GM12873 (cell line): Measurements from ENCODE around the gene UCHL3.

Source experiments
- TF ChIP-seq, protein P1 (sequence below): IDR thresholded peaks from 2 replicates; pipeline ENCODE4 v1.5.1; 2012; ENCODE audit warnings: low read depth, mild to moderate bottlenecking, moderate library complexity, low read length, control low read depth; ENCODE audit not compliant: insufficient read depth; ENCODE audit errors: missing control alignments

The UCHL3 gene

GRCh38 chr13:75512253-75512652 lies 37.3 kb upstream of the UCHL3 start:
- TF ChIP-seq, protein P1, sequence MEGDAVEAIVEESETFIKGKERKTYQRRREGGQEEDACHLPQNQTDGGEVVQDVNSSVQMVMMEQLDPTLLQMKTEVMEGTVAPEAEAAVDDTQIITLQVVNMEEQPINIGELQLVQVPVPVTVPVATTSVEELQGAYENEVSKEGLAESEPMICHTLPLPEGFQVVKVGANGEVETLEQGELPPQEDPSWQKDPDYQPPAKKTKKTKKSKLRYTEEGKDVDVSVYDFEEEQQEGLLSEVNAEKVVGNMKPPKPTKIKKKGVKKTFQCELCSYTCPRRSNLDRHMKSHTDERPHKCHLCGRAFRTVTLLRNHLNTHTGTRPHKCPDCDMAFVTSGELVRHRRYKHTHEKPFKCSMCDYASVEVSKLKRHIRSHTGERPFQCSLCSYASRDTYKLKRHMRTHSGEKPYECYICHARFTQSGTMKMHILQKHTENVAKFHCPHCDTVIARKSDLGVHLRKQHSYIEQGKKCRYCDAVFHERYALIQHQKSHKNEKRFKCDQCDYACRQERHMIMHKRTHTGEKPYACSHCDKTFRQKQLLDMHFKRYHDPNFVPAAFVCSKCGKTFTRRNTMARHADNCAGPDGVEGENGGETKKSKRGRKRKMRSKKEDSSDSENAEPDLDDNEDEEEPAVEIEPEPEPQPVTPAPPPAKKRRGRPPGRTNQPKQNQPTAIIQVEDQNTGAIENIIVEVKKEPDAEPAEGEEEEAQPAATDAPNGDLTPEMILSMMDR = no peak

DNA sequence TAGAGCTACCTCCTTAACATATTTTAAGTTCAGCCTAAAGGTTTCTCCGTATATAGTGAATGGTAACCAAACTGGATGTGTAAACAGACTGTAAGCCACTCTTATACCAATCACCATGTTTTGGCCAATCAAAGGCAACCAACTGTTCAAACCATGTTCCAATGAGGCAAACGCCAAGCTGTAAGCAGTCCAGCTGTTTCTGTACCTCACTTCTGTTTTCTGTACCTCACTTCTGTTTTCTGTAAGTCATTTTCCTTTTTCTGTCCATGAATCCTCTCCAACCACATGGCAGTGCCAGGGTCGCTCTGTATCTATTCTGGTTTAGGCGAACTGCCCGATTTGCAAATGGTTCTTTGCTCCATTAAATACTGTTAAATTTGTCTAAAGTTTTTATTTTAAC lies 36.3 kb upstream of the UCHL3 start:
- TF ChIP-seq, protein P1 = no peak

DNA sequence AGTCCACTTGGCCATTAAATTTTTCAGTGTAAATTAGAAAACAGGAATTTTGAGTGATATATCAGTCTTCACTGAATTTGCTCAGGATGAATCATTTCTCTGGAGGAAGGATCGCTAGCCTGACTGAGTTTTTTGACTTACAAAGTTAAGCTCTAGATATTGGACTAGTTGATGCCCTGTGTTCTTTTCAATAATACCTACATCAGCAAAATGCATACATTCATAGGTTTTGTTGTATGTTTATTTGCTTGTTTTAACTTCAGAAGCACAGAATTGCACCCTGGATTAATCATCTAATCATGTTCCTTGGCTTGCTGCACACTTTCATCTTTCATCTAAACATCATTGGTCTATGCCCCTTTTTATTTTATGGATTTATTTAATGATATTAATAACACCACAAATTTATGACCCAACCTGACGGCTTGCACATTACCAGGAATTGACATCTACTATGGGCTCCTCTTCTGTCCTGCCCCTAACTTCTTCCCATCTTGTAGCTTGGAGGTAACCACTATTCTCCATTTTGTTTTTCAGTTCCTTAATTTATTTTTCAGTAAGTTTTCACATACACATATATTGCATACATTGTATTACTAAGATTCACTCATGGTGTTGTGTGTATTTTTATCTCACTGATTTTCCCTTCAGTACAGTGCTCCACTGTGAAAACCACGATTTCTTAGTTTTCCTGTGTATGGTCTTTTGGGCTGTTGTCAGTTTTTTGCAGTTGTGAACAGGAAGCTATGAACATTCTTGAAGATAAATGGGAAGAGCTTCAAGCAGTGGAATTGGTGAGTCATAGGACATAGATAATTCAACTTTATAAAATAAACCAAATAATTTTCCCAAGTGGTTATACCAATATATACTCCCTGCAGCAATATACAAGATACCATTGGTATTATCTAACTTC lies 35.3 kb upstream of the UCHL3 start:
- TF ChIP-seq, protein P1 = no peak

GRCh38 chr13:75518439-75519088 lies 31.0 kb upstream of the UCHL3 start:
- TF ChIP-seq, protein P1 = no peak

- TF ChIP-seq, protein P1 = no peak
These were observed 27.6 kb upstream of the UCHL3 start for GRCh38 chr13:75521956-75522355.

GRCh38 chr13:75530549-75530961 lies 19.0 kb upstream of the UCHL3 start:
- TF ChIP-seq, protein P1 = no peak

- TF ChIP-seq, protein P1 = no peak
These were observed 15.7 kb upstream of the UCHL3 start for GRCh38 chr13:75533861-75534260.
